Skeletal muscle satellite cell (primary cell): ENCODE results near the gene FBXO7.

Experiments used
- H3K27me3 ChIP-seq: 2 replicates; pipeline ENCODE4 v1.7.0; 2013; ENCODE audit warnings: low read length; ENCODE audit not compliant: control insufficient read depth, insufficient read depth
- H3K36me3 ChIP-seq: 2 replicates; pipeline ENCODE4 v1.7.0; 2013; ENCODE audit warnings: mild to moderate bottlenecking, control low read depth, low read length; ENCODE audit not compliant: insufficient read depth
- H3K4me1 ChIP-seq: 2 replicates; pipeline ENCODE4 v1.7.0; 2013; ENCODE audit warnings: low read length; ENCODE audit not compliant: control insufficient read depth, insufficient read depth
- H3K4me2 ChIP-seq: 2 replicates; pipeline ENCODE4 v1.7.0; 2013; ENCODE audit warnings: mild to moderate bottlenecking, low read length
- H3K4me3 ChIP-seq: 2 replicates; pipeline ENCODE4 v1.7.0; 2013; ENCODE audit warnings: low read length
- H3K9ac ChIP-seq: 2 replicates; pipeline ENCODE4 v1.7.0; 2013; ENCODE audit warnings: mild to moderate bottlenecking, low read depth, low read length, moderate library complexity
- H3K9me3 ChIP-seq: replicated peaks from 2 replicates; pipeline ENCODE4 v1.7.0; 2013; ENCODE audit warnings: mild to moderate bottlenecking, control low read depth, low read length

FBXO7 gene

GRCh38 chr22:32545801-32546200 lies 71.2 kb downstream of the FBXO7 start:
- Histone ChIP-seq H3K9me3 (no peaks in the 10 kb centered on the region), H3K4me1 (peaks cover 16% of the 10 kb centered on the region), H3K36me3 (no peaks in the 10 kb centered on the region), H3K4me2 (no peak overlapping the region), H3K27me3 (no peaks in the 10 kb centered on the region), H3K9ac (no peak overlapping the region), H3K4me3 (no peak overlapping the region)

- no peaks in the 10 kb centered on the region for H3K36me3 ChIP-seq
- H3K4me1 ChIP-seq: peaks cover 16% of the 10 kb centered on the region
- H3K4me2 ChIP-seq: no peak overlapping the region
- H3K9me3 ChIP-seq: no peaks in the 10 kb centered on the region
- H3K4me3 ChIP-seq: no peak overlapping the region
- no peaks in the 10 kb centered on the region for H3K27me3 ChIP-seq
- no peak overlapping the region for H3K9ac ChIP-seq
Observed at GRCh38 chr22:32546496-32546895, 71.9 kb downstream of the FBXO7 start.

- H3K4me2 ChIP-seq: no peak overlapping the region
- no peak overlapping the region for H3K4me3 ChIP-seq
- H3K4me1 ChIP-seq: peaks cover 16% of the 10 kb centered on the region
- no peaks in the 10 kb centered on the region for H3K27me3 ChIP-seq
- no peak overlapping the region for H3K9ac ChIP-seq
- no peaks in the 10 kb centered on the region for H3K9me3 ChIP-seq
- no peaks in the 10 kb centered on the region for H3K36me3 ChIP-seq
Observed at GRCh38 chr22:32546935-32547334, 72.3 kb downstream of the FBXO7 start.

GRCh38 chr22:32548039-32548438 lies 73.4 kb downstream of the FBXO7 start:
- Histone ChIP-seq H3K4me1 (peaks cover 10% of the 10 kb centered on the region), H3K36me3 (no peaks in the 10 kb centered on the region), H3K4me2 (no peak overlapping the region), H3K4me3 (no peak overlapping the region), H3K9ac (no peak overlapping the region), H3K27me3 (no peaks in the 10 kb centered on the region), H3K9me3 (no peaks in the 10 kb centered on the region)
